Measurements from ENCODE around the gene TTC24. TPM values are rescaled to one million over a fixed set of nuclear protein-coding genes. Genes with fewer than 3 reads are reported as not detected.
"Not testable (repeated sequence)": the region's sequence is repeated elsewhere in the genome, so short reads cannot be mapped to it uniquely, and the experiment has no call there.

TTC24 gene
- polyA plus RNA-seq, 3 donors: 0.10 to 0.17 TPM; not detected in 1

GRCh38 chr1:156596426-156596825, 16.9 kb downstream of the TTC24 start:
- WGBS, 3 donors: 83 to 90% (median 89%) methylated on average over 3 of the region's 3 CpGs
- no peak overlapping the region for H3K27ac ChIP-seq (ENCODE audit: low read depth, low read length)

GRCh38 chr1:156598125-156598524, 18.6 kb downstream of the TTC24 start:
- H3K27ac ChIP-seq (ENCODE audit: low read depth, low read length): no peak overlapping the region
- WGBS, 3 donors: 92 to 95% (median 95%) methylated on average over 5 of the region's 5 CpGs

- WGBS, 3 donors: 90 to 94% (median 93%) methylated on average over 4 of the region's 4 CpGs
- H3K27ac ChIP-seq (ENCODE audit: low read depth, low read length): no peak overlapping the region
These were observed 19.4 kb downstream of the TTC24 start for GRCh38 chr1:156598731-156599432.

GRCh38 chr1:156599811-156600210, 20.3 kb downstream of the TTC24 start:
- 60 to 70% (median 63%) methylated on average over 3 of the region's 3 CpGs for WGBS, 3 donors
- H3K27ac ChIP-seq (ENCODE audit: low read depth, low read length): no peak overlapping the region

DNA sequence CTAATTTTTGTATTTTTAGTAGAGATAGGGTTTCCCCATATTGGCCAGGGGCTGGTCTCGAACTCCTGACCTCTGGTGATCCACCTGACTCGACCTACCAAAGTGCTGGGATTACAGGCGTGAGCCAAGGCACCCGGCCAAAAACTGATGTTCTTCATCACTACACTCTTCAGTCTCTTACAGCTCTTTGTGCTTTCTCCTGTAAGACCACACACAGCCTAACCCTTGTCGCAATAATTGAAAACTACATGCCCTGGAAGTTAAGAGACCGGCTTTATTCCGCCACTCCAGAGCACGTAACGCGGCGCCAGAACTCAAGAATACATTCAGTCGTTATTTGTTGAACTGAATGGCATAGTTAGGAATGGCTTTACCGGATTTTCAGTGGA, 21.2 kb downstream of the TTC24 start:
- H3K27ac ChIP-seq (ENCODE audit: low read depth, low read length): no peak overlapping the region
- WGBS, 3 donors: 0 to 3% (median 3%) methylated on average over 13 of the region's 13 CpGs

GRCh38 chr1:156601122-156601830, 21.8 kb downstream of the TTC24 start, which contains the start of gene GPATCH4:
Gene GPATCH4 (minus strand): TSS chr1:156601479.
- 0 to 1% (median 0%) methylated on average over 35 of the region's 35 CpGs for WGBS, 3 donors

GRCh38 chr1:156601892-156602291, 22.4 kb downstream of the TTC24 start:
- H3K27ac ChIP-seq (ENCODE audit: low read depth, low read length): no peak overlapping the region
- 71 to 75% (median 75%) methylated on average over 12 of the region's 12 CpGs for WGBS, 3 donors

More at GRCh38 chr1:156601122-156601830, 21.8 kb downstream of the TTC24 start, which contains the start of gene GPATCH4:
- peak within 1 kb of the TSS; percentile 13 for H3K27ac ChIP-seq (ENCODE audit: low read depth, low read length)

- no peak overlapping the region for H3K27ac ChIP-seq (ENCODE audit: low read depth, low read length)
- 33 to 40% (median 34%) methylated on average over 9 to 10 of the region's 10 CpGs for WGBS, 3 donors
These were observed 23.1 kb downstream of the TTC24 start for GRCh38 chr1:156602557-156602993.

- H3K27ac ChIP-seq (ENCODE audit: low read depth, low read length): not testable (repeated sequence)
- 79 to 87% (median 82%) methylated on average over 4 of the region's 4 CpGs for WGBS, 3 donors
These were observed 27.8 kb downstream of the TTC24 start for GRCh38 chr1:156607344-156607743.

DNA sequence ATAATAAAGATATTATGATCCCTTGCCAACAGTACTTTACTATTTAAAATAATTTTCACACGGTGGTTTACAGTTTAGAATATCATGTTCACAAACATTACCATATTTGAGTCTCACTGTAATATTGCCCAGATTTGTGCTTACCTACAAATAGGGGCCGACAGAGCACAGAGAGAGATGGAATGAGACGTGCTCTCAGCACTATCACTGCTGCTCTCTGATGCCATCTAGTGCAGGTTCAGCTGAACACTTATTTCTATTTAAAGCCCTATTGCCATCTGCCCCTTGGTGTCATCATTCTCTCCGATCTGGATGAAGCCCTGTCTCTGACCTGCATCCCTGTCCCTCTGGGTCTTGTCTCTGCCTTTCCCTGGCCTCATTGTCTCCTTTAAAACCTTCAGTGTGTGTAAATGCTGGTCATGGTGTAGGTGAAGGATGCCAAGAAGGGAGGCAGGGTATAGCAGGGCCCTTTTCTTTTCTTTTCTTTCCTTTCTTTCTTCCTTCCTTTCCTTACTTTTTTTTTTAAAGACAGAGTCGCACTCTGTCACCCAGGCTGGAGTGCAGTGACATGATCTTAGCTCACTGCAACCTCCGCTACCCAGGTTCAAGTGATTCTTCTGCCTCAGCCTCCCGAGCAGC, 28.6 kb downstream of the TTC24 start:
- no peak overlapping the region for H3K27ac ChIP-seq (ENCODE audit: low read depth, low read length)
- 28 to 30% (median 28%) methylated on average over 7 of the region's 7 CpGs for WGBS, 3 donors

DNA sequence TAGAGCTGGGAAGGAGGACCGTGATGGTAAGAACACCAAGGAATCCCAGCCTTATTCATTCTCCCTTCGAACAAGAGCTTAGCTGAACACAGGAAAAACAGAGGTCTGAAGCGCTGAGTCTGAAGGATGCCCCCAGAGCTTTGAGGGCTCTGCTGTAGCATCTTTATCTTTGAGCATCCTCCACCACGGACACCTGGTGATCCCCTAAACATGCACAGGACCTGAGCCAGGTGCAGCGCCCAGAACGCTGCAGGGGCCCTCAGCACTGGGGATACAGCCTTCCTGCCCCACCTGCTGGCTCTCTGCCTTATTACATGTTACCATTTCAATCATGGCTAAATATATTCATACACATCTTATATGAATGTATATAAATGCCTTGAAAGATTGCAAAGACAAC, 29.5 kb downstream of the TTC24 start:
- no peak overlapping the region for H3K27ac ChIP-seq (ENCODE audit: low read depth, low read length)
- WGBS, 3 donors: 36 to 46% (median 39%) methylated on average over 6 of the region's 6 CpGs

GRCh38 chr1:156610072-156610471, 30.5 kb downstream of the TTC24 start:
- not testable (repeated sequence) for H3K27ac ChIP-seq (ENCODE audit: low read depth, low read length)
- WGBS, 3 donors: 87 to 92% (median 88%) methylated on average over 9 of the region's 9 CpGs

DNA sequence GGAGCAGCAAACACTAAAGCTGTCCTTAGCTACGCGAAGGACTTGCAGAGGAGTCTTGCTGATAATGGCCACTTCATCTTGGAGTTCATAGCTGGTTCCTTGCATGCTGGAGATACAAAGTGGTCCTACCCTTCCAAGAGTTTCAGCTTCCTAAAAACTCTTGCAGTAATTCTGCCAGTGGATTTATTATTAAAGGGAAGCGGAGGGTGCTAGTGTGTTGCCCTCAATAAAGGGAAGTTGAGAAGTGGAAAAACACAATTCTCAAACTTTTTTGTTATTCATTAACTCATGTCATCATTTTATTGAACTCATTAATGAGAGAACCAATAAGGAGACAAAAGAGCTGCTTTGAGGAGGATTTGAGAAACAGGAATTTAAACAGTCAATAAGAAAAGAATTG, 33.1 kb downstream of the TTC24 start:
- 42 to 54% (median 45%) methylated on average over 3 of the region's 3 CpGs for WGBS, 3 donors

GRCh38 chr1:156615946-156616345, 36.4 kb downstream of the TTC24 start:
- no peak overlapping the region for H3K27ac ChIP-seq (ENCODE audit: low read depth, low read length)
- 31 to 36% (median 34%) methylated on average over 4 of the region's 4 CpGs for WGBS, 3 donors

More for the DNA sequence above, 33.1 kb downstream of the TTC24 start:
- no peak overlapping the region for H3K27ac ChIP-seq (ENCODE audit: low read depth, low read length)

DNA sequence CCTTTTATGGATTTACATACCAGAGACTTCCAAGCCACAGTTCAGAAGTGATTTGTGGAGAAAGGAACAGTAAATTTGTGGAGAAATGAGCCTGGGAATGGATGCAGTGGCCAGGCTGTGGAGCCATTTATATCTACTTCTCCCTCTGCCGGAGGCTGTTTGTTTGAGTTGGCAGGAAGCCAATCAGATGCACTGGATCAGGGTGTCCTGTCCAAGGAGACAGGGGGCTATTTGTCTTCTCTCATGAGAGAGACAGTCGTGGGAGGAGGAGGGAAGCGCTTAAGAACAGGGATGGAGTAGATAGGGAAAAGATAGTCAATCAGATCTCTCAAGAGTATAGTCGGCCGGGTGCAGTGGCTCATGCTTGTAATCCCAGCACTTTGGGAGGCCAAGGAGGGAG, 36.9 kb downstream of the TTC24 start:
- H3K27ac ChIP-seq (ENCODE audit: low read depth, low read length): no peak overlapping the region
- 5 to 7% (median 7%) methylated on average over 5 of the region's 5 CpGs for WGBS, 3 donors

DNA sequence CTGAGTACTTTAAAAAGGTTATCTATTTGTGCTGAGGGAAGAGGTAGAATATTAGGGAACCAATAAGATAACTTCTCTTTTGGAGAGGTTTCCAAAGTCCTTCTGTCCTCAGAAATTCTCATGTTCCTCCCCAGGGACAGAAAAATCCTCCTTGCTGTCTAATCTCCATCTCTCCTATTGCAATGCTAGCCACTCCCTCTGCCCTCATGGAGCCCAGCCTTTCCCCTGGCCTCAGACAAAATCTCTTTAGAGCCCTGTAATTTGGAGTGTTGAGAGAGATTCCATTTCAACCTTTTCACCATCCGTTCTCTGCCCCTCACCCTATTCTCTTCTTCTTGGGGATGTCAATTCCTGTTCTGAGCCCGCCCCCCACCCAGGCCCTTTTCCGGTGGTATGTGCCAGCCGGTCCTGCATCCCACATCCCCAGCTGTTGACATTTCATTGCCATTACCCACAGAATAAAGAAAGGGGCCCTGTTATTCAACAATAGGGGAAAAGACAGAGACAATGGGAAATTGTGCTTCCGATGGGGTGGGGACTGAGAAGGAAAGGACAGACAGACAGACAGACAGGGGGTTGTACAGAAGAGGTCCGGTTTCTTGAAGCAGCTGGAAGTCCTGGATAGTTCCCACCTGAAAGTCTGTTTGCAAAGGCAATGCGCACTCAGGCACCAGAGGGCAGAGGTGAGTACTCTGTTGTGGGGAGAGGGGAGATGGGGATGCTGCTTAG, 39.5 kb downstream of the TTC24 start, which contains the start of gene HAPLN2:
TSS of gene HAPLN2 (plus strand) at position 563 of the 729 bp plus-strand sequence. CDS start 4,076 bp downstream, outside the sequence.
- 6 to 15% (median 6%) methylated on average over 7 of the region's 7 CpGs for WGBS, 3 donors
- H3K27ac ChIP-seq (ENCODE audit: low read depth, low read length): no peak within 1 kb of the TSS

DNA sequence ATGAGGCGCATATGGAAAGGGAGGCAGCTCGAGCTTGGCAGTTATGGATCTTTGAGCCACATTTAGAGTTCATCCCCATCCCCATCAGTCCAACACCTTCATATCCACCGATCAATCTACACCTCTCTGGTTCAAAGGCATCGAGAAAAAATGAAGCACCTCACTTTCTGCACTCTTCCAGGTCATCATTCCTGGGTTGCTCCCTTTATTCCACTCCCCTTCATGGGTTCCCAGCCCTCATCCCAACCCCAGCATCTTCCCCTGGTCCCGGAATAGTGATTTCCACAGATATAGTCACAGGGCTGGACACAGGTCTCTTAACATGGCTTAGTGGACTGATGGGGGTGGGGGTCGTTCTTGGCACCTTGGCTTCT, 40.0 kb downstream of the TTC24 start:
- 14 to 25% (median 22%) methylated on average over 6 of the region's 6 CpGs for WGBS, 3 donors
- no peak overlapping the region for H3K27ac ChIP-seq (ENCODE audit: low read depth, low read length)

- 61 to 79% (median 77%) methylated on average over 6 of the region's 6 CpGs for WGBS, 3 donors
- no peak overlapping the region for H3K27ac ChIP-seq (ENCODE audit: low read depth, low read length)
These were observed 43.2 kb downstream of the TTC24 start for GRCh38 chr1:156622581-156623297.

Measured in adipose tissue (tissue), 3 donors.